ENCODE results near the gene ZNF277.

Gene ZNF277

GRCh38 chr7:112185005-112185834 lies 21.3 kb upstream of the ZNF277 start:
- DNase-seq: no peak
- Mint-ChIP-seq H3K9me3 (no peaks in the 10 kb centered on the region), H3K27me3 (ENCODE audit: low read depth, poor library complexity) (peaks cover 2% of the 10 kb centered on the region), H3K36me3 (ENCODE audit: low read depth) (no peaks in the 10 kb centered on the region), H3K4me3 (no peak overlapping the region), H3K4me1 (peaks cover 38% of the 10 kb centered on the region), H3K27ac (peak overlapping the region; percentile 58)
- no peak for TF ChIP-seq CTCF (IDR thresholded peaks at IDR 0.05)

- Mint-ChIP-seq H3K4me3 (no peak overlapping the region), H3K27me3 (ENCODE audit: low read depth, poor library complexity) (peaks cover 2% of the 10 kb centered on the region), H3K27ac (no peak overlapping the region), H3K36me3 (ENCODE audit: low read depth) (no peaks in the 10 kb centered on the region), H3K4me1 (peaks cover 38% of the 10 kb centered on the region), H3K9me3 (no peaks in the 10 kb centered on the region)
- no peak for DNase-seq
- TF ChIP-seq CTCF (IDR thresholded peaks at IDR 0.05): no peak
Observed at GRCh38 chr7:112186300-112186699, 20.2 kb upstream of the ZNF277 start.

GRCh38 chr7:112188257-112188656 lies 18.2 kb upstream of the ZNF277 start:
- Mint-ChIP-seq H3K36me3 (ENCODE audit: low read depth) (no peaks in the 10 kb centered on the region), H3K27me3 (ENCODE audit: low read depth, poor library complexity) (peaks cover 2% of the 10 kb centered on the region), H3K4me1 (peaks cover 26% of the 10 kb centered on the region), H3K27ac (no peak overlapping the region), H3K9me3 (no peaks in the 10 kb centered on the region), H3K4me3 (no peak overlapping the region)
- no peak for TF ChIP-seq CTCF (IDR thresholded peaks at IDR 0.05)
- no peak for DNase-seq

- DNase-seq: no peak
- TF ChIP-seq CTCF (IDR thresholded peaks at IDR 0.05): no peak
- Mint-ChIP-seq H3K9me3 (peaks cover 5% of the 10 kb centered on the region), H3K4me3 (no peak overlapping the region), H3K36me3 (ENCODE audit: low read depth) (no peaks in the 10 kb centered on the region), H3K27me3 (ENCODE audit: low read depth, poor library complexity) (peaks cover 2% of the 10 kb centered on the region), H3K27ac (no peak overlapping the region), H3K4me1 (peaks cover 12% of the 10 kb centered on the region)
Observed at GRCh38 chr7:112189691-112190090, 16.8 kb upstream of the ZNF277 start.

GRCh38 chr7:112190120-112190519 lies 16.4 kb upstream of the ZNF277 start:
- no peak for TF ChIP-seq CTCF (IDR thresholded peaks at IDR 0.05)
- Mint-ChIP-seq H3K4me3 (no peak overlapping the region), H3K27me3 (ENCODE audit: low read depth, poor library complexity) (peaks cover 2% of the 10 kb centered on the region), H3K9me3 (peaks cover 5% of the 10 kb centered on the region), H3K4me1 (peaks cover 8% of the 10 kb centered on the region), H3K27ac (no peak overlapping the region), H3K36me3 (ENCODE audit: low read depth) (no peaks in the 10 kb centered on the region)
- no peak for DNase-seq
